T-cell (primary cell): ENCODE data around the gene TMEM218. TPM values are rescaled to one million over a fixed set of nuclear protein-coding genes. Genes with fewer than 3 reads are reported as not detected.

ENCODE experiments used
- ATAC-seq, 4 experiments: fragments of 200-7000 bp in 3 of 4; fragments of 150-1000 bp in 1 of 4; cut with Tn5 transposase; replicated peaks in 1 of 4; 1 replicate in 3 of 4; 2 replicates in 1 of 4; pipeline ENCODE4 v1.10.0; 2021; ENCODE audit warnings: moderate library complexity in 3 of 4, mild to moderate bottlenecking in 2 of 4, moderate number of reproducible peaks in 1 of 4
- CTCF ChIA-PET, 2 donors: fragments of 300-600 bp; sonication (Branson Sonifier 250); formaldehyde crosslinking; loops; one replicate each; lab custom pipeline; 2022; ENCODE audit warnings: antibody characterized with exemption in 2 of 2; lab: Charles Lee
- POLR2A ChIA-PET, 2 donors: fragments of 300-600 bp; sonication (Branson Sonifier 250); formaldehyde crosslinking; loops; one replicate each; lab custom pipeline; 2022; ENCODE audit warnings: antibody characterized with exemption in 2 of 2; lab: Charles Lee
- DNase-seq, 35 experiments: peaks; one replicate each; pipeline versions ENCODE4 v3.0.0 to v3.0.0-alpha.2; 2013 to 2023
- H3K27ac ChIP-seq: one replicate; pipeline ENCODE4 v1.5.1; 2013; ENCODE audit warnings: low read length
- H3K27me3 ChIP-seq, 2 experiments: replicated peaks in 1 of 2; 1 replicate in 1 of 2; 2 replicates in 1 of 2; pipeline versions ENCODE4 v1.6.1 to v1.7.0; 2013; ENCODE audit warnings: low read length in 1 of 2, mixed read lengths in 1 of 2; ENCODE audit not compliant: control insufficient read depth in 2 of 2, insufficient read depth in 2 of 2; ENCODE audit errors: extremely low read depth in 1 of 2
- H3K36me3 ChIP-seq, 2 donors: 1 replicate in 1 of 2; 2 replicates in 1 of 2; pipeline versions ENCODE4 v1.6.1 to v1.7.0; 2013; ENCODE audit warnings: low read length in 1 of 2; ENCODE audit not compliant: control insufficient read depth in 2 of 2, insufficient read depth in 1 of 2; ENCODE audit errors: extremely low read depth in 1 of 2
- H3K4me1 ChIP-seq, 2 experiments: 1 replicate in 1 of 2; 2 replicates in 1 of 2; pipeline versions ENCODE4 v1.6.1 to v1.7.0; 2013; ENCODE audit warnings: low read length in 2 of 2, mixed read lengths in 1 of 2; ENCODE audit not compliant: insufficient read depth in 2 of 2, control insufficient read depth in 1 of 2; ENCODE audit errors: extremely low read depth in 1 of 2
- H3K4me3 ChIP-seq, 2 donors: 1 replicate in 1 of 2; 2 replicates in 1 of 2; pipeline versions ENCODE4 v1.5.1 to v1.7.0; 2013; ENCODE audit warnings: mild to moderate bottlenecking in 2 of 2, low read length in 1 of 2, moderate library complexity in 1 of 2; ENCODE audit not compliant: control insufficient read depth in 1 of 2; ENCODE audit errors: extremely low read depth in 1 of 2
- H3K9me3 ChIP-seq: 2 replicates; pipeline ENCODE4 v1.7.0; 2013
- H3K27ac Mint-ChIP-seq, 2 donors: one replicate each; pipeline ENCODE4 v1.8.0; 2020 to 2021; ENCODE audit warnings: mild to moderate bottlenecking in 2 of 2, mixed read lengths in 2 of 2
- H3K27me3 Mint-ChIP-seq, 2 donors: one replicate each; pipeline ENCODE4 v1.8.0; 2021 to 2022; ENCODE audit warnings: mixed read lengths in 2 of 2
- H3K36me3 Mint-ChIP-seq: one replicate; pipeline ENCODE4 v1.8.0; 2021; ENCODE audit warnings: mixed read lengths
- H3K4me1 Mint-ChIP-seq, 3 donors: one replicate each; pipeline ENCODE4 v1.8.0; 2020 to 2022; ENCODE audit warnings: mixed read lengths in 3 of 3, mild to moderate bottlenecking in 1 of 3
- H3K4me3 Mint-ChIP-seq, 3 donors: one replicate each; pipeline ENCODE4 v1.8.0; 2020 to 2022; ENCODE audit warnings: mild to moderate bottlenecking in 3 of 3, mixed read lengths in 3 of 3, moderate library complexity in 3 of 3
- H3K9me3 Mint-ChIP-seq, 3 donors: one replicate each; pipeline ENCODE4 v1.8.0; 2020 to 2022; ENCODE audit warnings: mixed read lengths in 3 of 3
- WGBS: methylation state at CpG from one replicate; pipeline ENCODE4 v1.1.5; 2013; ENCODE audit warnings: missing lambda C conversion rate; ENCODE audit not compliant: insufficient coverage; 5-methylcytosine and 5-hydroxymethylcytosine counted together
- total RNA-seq, 35 experiments: library from RNA in 6 of 35; stranded (reverse) in 6 of 35; fragments of 120-200 nt in 1 of 35; gene quantifications; one replicate each; pipeline versions ENCODE4 v1.2.1 to v1.2.4 and lab custom pipeline; 2013 to 2026

The TMEM218 gene
- total RNA-seq, 5 donors from 2014 or later (not counting 1 experiment from before 2014, with no cell fraction given) = 10.3 to 18.9 (median 14.8) TPM

DNA sequence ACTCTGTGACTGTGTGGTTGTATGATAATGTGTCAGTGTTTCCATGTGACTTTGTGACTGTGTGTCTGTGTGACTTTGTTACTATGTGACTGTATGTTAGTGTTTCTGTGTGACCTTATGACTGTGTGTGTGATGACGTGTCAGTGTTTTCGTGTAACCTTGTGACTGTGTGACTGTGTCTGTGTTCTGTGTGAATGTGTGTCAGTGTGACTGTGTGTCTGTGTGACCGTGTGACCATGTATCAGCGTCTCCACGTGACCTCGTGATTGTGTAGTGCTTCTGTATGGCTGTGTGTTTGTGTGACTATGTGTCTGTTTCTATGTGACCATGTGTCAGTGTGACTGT, 43.6 kb upstream of the TMEM218 start:
- H3K4me1 ChIP-seq = no peaks in the 10 kb centered on the region
- no peaks in the 10 kb centered on the region for H3K9me3 ChIP-seq
- H3K4me1 Mint-ChIP-seq = no peaks in the 10 kb centered on the region
- peaks cover 7 to 38% of the 10 kb centered on the region in 2 experiments for H3K27me3 ChIP-seq
- DNase-seq = no peak
- 88% methylated on average over 6 of the region's 6 CpGs for WGBS
- no peak for ATAC-seq
- no peaks in the 10 kb centered on the region for H3K36me3 ChIP-seq
- H3K9me3 Mint-ChIP-seq = no peaks in the 10 kb centered on the region
- CTCF ChIA-PET = no interaction called here
- H3K4me3 Mint-ChIP-seq = no peak overlapping the region
- peaks cover 30 to 45% of the 10 kb centered on the region in 2 donors for H3K27me3 Mint-ChIP-seq
- POLR2A ChIA-PET = no interaction called here
- no peak overlapping the region for H3K27ac ChIP-seq
- no peak overlapping the region for H3K4me3 ChIP-seq
- no peaks in the 10 kb centered on the region for H3K36me3 Mint-ChIP-seq
- no peak overlapping the region for H3K27ac Mint-ChIP-seq

DNA sequence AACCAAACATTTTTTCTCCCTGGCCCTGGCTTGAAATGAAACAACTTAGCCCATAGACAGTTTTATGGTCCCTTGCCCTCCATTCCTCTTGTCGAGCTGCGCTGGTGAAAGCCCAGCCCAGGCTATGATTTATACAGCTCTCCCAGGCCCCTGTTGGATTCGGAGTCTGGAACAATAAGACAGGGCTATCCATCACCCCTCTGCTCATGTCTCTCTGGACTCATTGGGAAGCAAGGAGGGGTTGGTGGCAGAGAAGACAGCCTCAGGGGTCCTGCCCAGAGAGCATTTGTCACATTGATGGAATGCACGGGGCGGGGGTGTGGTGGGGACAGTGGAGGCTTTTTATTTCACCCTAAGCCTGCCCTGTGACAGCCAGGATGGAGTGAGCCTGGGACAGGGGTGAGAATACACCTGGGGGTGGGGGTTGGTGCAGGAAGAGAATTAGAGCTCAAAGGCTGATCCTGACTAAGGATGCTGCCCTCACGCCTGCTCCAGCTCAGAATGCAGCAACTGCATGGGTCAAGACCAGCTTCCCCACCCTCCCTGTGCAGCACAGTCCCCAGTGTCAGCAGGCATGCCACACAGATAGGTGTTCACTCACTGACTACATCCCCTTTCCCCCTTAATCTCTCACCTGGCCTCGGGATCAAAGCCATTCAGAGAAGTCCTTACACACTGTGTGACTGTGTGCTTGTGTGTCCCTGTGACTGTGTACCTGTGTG, 43.1 kb upstream of the TMEM218 start:
- Histone ChIP-seq H3K4me3 (no peak overlapping the region), H3K27me3 (peaks cover 7 to 34% of the 10 kb centered on the region in 2 experiments), H3K4me1 (no peaks in the 10 kb centered on the region), H3K27ac (no peak overlapping the region), H3K36me3 (no peaks in the 10 kb centered on the region), H3K9me3 (no peaks in the 10 kb centered on the region)
- WGBS = 50% methylated on average over 5 of the region's 7 CpGs
- Mint-ChIP-seq H3K27me3 (peaks cover 28 to 48% of the 10 kb centered on the region in 2 donors), H3K4me1 (no peaks in the 10 kb centered on the region), H3K27ac (no peak overlapping the region), H3K9me3 (no peaks in the 10 kb centered on the region), H3K36me3 (no peaks in the 10 kb centered on the region), H3K4me3 (no peak overlapping the region)
- CTCF ChIA-PET = no interaction called here
- no peak for DNase-seq
- ATAC-seq = no peak
- POLR2A ChIA-PET = no interaction called here

DNA sequence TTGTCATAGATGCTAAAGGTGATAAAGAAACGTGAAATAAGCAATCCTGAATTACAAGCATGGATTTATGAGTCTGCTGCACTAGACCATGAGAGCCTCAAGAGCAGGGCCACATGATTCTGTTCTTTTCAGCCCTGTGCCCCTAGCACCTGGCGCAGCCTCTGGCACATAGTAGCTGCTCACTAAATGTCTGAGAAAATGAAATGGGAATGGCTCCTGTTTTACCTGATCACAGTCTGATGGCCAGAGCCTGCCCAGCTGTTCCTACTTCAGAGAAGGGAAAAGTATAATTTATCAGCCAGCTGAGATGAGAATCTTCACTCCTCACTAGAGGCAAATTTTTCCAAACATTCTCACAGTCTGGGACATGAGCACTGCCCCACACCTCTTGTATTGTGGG, 42.4 kb upstream of the TMEM218 start:
- Histone ChIP-seq H3K27ac (no peak overlapping the region), H3K9me3 (no peaks in the 10 kb centered on the region), H3K36me3 (no peaks in the 10 kb centered on the region), H3K4me1 (no peaks in the 10 kb centered on the region), H3K4me3 (no peak overlapping the region), H3K27me3 (peaks cover 10 to 34% of the 10 kb centered on the region in 2 experiments)
- H3K4me1 Mint-ChIP-seq = no peaks in the 10 kb centered on the region
- H3K36me3 Mint-ChIP-seq = no peaks in the 10 kb centered on the region
- H3K27ac Mint-ChIP-seq = no peak overlapping the region
- H3K27me3 Mint-ChIP-seq = peaks cover 28 to 48% of the 10 kb centered on the region in 2 donors
- ChIA-PET CTCF (interaction anchor here in 1 of 2 donors (1.2 kb wide), 1 partner anchor 12 kb away, joined by 3 read pairs; no protein-coding TSS in a partner anchor), POLR2A (no interaction called here)
- ATAC-seq (no peak), DNase-seq (no peak)
- no peaks in the 10 kb centered on the region for H3K9me3 Mint-ChIP-seq
- WGBS = 92% methylated on average over 2 of the region's 2 CpGs
- H3K4me3 Mint-ChIP-seq = no peak overlapping the region

DNA sequence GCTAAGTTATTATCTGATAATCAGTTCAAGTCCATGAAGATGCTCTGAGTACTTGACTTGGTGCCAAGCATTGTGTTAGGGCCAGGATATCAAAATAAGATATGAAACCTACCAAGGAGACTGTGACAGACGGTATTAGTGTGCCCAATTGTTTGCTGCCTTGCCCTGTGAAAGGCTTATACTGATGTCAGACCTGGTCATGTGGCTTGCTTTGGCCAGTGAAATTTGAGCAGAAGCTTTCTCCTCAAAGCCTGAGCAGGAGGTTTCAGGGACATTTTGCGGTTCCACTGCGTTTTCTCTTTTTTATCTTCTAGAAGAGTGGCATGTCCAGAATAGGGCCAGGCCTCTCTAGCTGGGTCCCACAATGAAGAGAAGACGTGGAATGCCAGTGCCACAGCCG, 37.3 kb upstream of the TMEM218 start:
- ATAC-seq = no peak
- Histone ChIP-seq H3K27ac (no peak overlapping the region), H3K36me3 (no peaks in the 10 kb centered on the region), H3K4me3 (no peak overlapping the region), H3K27me3 (peaks cover 10 to 25% of the 10 kb centered on the region in 2 experiments), H3K4me1 (no peaks in the 10 kb centered on the region), H3K9me3 (no peaks in the 10 kb centered on the region)
- no peak overlapping the region for H3K27ac Mint-ChIP-seq
- no peaks in the 10 kb centered on the region for H3K36me3 Mint-ChIP-seq
- H3K9me3 Mint-ChIP-seq = no peaks in the 10 kb centered on the region
- DNase-seq = no peak
- H3K4me1 Mint-ChIP-seq = no peaks in the 10 kb centered on the region
- POLR2A ChIA-PET = no interaction called here
- CTCF ChIA-PET = interaction anchor here (0.6 to 1.5 kb wide), 3 partner anchors 11 to 222 kb away, joined by 3 read pairs; no protein-coding TSS in a partner anchor
- no peak overlapping the region for H3K4me3 Mint-ChIP-seq
- WGBS = 79% methylated on average over 5 of the region's 5 CpGs
- H3K27me3 Mint-ChIP-seq = peaks cover 10 to 20% of the 10 kb centered on the region in 2 donors

DNA sequence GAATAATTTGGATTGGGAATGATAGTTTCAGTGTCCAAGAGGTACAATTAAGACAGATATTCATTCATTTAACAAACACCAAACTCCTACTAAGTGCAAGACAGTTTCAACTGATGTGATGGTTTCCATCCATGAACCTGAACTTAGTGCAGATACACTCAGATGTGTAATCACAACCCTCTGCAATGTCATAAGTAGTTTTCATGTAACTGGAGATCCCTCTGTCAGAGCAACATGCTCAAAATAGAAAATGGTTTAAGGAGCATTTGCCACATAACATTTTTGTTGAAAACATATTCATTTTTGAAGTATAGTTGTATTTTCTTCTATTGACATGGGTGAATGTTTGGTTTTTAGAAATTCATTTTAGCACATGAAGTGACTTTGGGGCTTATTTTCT, 36.6 kb upstream of the TMEM218 start:
- H3K27ac ChIP-seq = no peak overlapping the region
- Mint-ChIP-seq H3K4me3 (no peak overlapping the region), H3K9me3 (no peaks in the 10 kb centered on the region), H3K36me3 (no peaks in the 10 kb centered on the region), H3K27ac (no peak overlapping the region), H3K27me3 (peaks cover 14 to 15% of the 10 kb centered on the region in 2 donors), H3K4me1 (no peaks in the 10 kb centered on the region)
- H3K36me3 ChIP-seq = no peaks in the 10 kb centered on the region
- ChIA-PET CTCF (interaction anchor here in 1 of 2 donors (1.5 kb wide), 1 partner anchor 15 kb away, joined by 3 read pairs; no protein-coding TSS in a partner anchor), POLR2A (no interaction called here)
- ATAC-seq (no peak), DNase-seq (no peak)
- H3K4me1 ChIP-seq = no peaks in the 10 kb centered on the region
- H3K27me3 ChIP-seq = peaks cover 8 to 23% of the 10 kb centered on the region in 2 experiments
- H3K9me3 ChIP-seq = no peaks in the 10 kb centered on the region
- no peak overlapping the region for H3K4me3 ChIP-seq

DNA sequence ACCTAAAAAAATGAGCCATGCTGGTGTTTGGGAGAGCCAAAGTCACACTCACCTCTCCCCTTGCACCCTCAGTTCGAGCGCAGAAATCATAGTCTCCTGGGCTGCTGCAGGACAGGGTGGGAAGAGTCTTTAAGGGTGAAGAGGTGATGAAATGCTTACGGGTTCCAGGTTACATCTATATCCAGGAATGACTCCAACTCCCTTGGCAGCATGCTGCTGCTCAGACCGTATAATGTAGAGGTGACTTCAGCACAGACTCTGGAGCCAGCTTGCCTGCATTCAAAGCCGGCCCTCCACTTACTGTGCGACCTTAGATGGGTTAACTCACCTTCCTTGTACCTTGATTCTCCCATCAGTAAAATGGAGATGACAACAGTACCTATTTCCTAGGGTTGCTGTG, 35.9 kb upstream of the TMEM218 start:
- H3K4me3 ChIP-seq = no peak overlapping the region
- DNase-seq = no peak
- Mint-ChIP-seq H3K9me3 (no peaks in the 10 kb centered on the region), H3K27me3 (peaks cover 11 to 17% of the 10 kb centered on the region in 2 donors), H3K36me3 (no peaks in the 10 kb centered on the region), H3K4me3 (no peak overlapping the region), H3K27ac (no peak overlapping the region), H3K4me1 (no peaks in the 10 kb centered on the region)
- no peaks in the 10 kb centered on the region for H3K36me3 ChIP-seq
- ChIA-PET CTCF (interaction anchor here in 1 of 2 donors (1.5 kb wide), 1 partner anchor 15 kb away, joined by 3 read pairs; no protein-coding TSS in a partner anchor), POLR2A (no interaction called here)
- H3K27ac ChIP-seq = no peak overlapping the region
- H3K9me3 ChIP-seq = no peaks in the 10 kb centered on the region
- no peak for ATAC-seq
- peaks cover 8 to 21% of the 10 kb centered on the region in 2 experiments for H3K27me3 ChIP-seq
- WGBS = no CpG with 5 or more reads among the region's 6 CpGs
- no peaks in the 10 kb centered on the region for H3K4me1 ChIP-seq
